HG03432 (cell line): ENCODE measurements around the gene PHF21B.

ENCODE experiments used
- ATAC-seq: cut with Tn5 transposase; IDR thresholded peaks from one replicate; pipeline ENCODE4 v1.9.1; 2021; ENCODE audit warnings: mild to moderate bottlenecking, moderate library complexity; ENCODE audit not compliant: unreplicated experiment

PHF21B gene

DNA sequence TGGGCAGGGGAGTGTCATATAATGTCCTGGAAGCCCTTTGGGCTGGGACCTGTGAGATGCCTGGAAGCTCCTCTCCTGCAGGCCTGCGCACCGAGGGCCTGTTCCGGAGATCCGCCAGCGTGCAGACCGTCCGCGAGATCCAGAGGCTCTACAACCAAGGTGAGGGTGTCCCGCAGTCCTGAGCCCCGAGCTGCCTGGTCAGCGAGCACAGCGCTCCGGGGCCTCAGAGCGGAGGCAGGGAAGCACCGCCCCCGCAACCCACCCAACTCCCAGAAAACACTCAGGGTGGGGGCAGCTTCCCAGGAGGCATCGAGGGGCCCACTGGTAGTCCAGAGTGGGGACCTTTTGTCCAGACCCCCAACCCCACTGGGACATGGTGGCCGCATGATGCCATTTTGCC lies 161.9 kb downstream of the PHF21B start:
- ATAC-seq, result no peak

DNA sequence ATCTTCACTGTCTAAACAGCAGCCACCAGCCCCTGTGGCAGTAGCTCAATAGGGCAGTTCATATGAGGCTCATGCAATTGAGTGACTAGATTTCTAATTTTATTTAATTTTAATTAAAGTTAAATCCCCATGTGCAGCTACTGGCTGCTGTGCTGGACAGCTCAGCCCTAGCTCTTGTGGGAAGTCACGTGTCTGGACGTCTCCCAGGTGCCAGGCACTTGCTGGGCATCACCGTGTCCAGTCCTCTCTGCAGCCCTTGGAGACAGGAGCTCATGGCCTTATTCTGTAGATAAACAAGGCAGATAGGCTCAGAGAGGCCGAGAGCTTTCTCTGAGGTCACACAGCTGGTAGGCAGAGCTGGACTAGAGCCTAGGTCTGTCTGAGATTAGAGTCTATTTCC lies 162.4 kb downstream of the PHF21B start:
- no peak for ATAC-seq

DNA sequence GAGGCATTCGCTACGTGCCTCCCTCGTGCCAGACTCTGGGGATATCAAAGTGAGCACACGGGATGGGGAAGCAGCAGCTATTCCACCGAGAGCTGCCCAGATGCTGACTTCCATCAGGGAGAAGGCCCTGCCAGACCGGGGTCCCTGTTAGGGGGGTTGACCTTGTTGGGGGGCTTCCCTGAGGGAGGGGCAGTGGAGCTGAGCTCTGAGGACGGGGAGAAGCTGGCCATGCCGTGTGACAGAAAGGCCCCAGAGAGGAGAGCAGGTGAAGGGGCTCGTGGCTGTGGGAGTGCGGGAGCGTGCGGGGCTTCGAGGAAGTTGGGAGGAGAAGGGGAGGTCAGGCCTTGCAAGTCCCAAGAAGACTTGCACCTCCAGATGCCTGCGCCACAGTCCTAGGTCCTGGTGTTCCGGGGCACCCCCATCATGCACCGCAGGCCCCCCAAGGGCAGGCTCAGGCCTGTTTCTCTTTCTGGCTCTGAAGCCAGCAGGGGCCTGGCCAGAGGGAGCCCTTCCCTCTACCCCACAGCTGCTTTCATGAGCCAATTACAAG lies 163.0 kb downstream of the PHF21B start:
- no peak for ATAC-seq

DNA sequence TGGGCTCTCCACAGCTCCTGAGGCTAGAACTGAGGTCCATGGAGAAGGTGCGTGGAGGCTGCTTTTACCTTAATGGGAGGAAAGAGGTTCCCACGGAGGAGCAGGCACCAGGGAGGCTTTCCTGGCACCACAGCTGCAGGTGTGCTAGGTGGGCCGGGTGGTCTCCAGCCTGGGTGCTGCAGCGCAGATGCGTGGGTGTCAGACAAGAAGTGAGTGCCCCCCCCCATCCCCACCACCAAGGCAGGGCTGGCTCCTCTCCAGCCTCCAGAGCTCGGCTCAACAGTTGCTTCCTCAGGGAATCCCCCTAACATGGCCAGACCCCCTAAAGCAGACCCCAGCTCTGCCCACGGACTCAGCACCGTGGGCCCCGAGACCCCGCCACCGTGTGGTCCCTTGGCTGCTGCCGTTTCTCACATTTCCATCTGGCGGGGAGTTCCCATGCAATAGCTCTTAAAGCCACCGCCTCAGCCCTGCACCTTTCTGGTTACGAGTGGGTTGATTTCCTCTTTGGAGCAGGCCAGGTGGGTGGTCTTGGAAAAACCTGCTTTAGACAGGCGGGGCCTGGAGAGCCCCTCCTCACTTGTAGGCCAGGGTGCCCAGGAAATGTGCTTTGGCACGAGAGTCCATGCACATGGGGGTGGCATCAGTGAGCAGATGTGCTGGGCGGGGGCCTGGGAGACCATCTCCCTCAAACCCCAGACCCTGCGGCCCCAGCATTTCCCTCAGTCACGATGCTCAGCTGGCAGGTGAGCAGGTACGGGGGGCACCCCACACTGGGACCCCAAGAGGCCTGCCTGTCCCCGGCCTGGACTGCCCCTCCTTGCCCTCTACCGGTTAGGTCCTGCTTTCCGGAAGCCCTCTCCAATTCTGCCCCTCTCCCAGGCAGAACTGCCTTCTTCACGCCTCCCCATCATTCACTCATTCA lies 163.7 kb downstream of the PHF21B start:
- ATAC-seq, result no peak

DNA sequence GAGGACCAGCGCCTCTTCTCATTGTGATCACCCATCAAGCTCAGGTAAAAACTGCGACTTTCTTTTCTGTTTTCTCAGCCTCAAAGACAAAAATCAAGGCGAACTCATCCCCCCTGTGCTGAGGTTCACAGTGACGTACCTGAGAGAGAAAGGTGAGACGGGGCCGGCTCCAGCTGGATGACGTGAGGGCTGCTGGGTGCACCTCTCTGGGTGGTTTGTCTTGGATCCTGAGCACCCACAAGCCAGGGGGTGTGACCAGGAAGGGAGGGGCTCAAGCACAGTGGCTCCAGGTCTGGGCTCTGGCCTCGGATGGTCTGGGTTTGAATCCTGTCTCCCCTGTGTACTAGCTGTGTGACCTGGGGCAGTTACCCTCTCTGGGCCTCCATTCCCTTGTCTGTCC lies 164.6 kb downstream of the PHF21B start:
- no peak for ATAC-seq

DNA sequence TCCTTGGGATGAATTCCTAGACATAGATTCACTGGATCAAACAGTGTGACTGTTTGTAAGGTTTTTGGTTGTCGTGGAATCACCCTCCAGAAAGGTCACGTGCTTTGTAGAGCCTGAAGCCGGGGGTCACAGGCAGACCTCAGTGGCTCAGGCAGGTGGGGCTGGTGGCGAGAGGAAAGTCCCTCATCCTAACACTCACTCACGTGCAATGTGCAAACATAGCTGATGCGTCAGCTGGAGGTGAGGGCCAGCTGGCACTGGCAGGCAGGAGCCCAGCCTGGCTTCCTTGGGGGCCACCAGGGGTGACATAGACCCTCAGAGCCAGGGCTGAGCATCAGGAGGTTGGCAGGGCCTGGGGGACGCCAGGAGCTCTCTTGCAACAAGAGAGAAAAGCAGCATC lies 167.4 kb downstream of the PHF21B start:
- ATAC-seq, result no peak

DNA sequence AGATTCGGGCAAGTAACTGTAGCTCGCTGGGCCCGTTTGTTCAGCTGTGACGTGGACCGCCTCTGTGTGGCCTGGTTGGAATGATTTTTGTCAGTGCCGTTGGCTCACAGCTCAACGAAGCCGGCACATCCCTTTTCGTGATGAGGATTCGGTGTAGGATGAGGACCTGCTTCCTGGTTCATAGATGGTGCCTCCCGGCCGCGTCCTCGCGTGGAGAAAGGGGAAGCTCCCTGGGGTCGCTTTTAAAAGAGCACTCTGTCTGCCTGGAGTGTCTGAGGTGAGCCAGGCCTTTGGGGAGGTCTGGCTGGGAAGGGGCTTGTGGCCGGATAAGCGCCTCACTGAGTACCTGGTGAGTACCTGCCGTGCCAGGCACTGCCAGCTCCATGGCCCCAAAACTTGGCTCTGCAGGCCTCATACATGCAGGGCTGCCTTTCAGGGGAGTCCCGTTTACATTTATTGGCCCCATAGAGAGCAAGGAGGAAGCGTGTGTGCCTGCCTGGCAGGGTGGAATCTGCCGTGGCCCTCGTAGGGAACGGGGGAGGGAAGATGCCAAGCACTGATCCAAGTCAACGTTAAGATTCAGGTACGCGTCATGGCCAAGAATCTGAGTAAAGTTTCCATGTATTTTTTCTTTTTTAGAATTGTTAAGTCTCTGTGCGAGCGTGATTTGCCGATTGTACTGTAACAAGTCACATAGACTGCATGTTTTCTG lies 169.0 kb downstream of the PHF21B start:
- no peak for ATAC-seq

DNA sequence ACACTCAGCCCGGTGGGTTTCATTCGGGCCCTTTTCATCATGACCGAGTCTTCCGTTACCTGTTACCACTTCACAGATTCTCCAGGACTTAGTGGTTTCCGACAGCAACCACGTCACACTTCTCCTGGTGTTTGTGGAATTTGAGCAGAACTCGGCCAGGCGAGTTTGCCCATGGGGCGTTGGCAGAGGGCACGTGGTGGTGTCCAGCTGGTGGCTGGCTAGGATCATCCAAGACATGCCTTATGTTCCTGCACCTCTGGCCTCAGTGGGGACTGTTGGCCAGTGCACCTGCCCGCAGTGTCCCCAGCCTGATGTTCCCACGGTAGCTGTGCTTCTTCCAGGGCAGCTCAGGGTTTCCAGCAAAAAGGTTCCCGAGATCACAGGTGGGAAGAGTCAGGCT lies 170.1 kb downstream of the PHF21B start:
- ATAC-seq, result no peak

DNA sequence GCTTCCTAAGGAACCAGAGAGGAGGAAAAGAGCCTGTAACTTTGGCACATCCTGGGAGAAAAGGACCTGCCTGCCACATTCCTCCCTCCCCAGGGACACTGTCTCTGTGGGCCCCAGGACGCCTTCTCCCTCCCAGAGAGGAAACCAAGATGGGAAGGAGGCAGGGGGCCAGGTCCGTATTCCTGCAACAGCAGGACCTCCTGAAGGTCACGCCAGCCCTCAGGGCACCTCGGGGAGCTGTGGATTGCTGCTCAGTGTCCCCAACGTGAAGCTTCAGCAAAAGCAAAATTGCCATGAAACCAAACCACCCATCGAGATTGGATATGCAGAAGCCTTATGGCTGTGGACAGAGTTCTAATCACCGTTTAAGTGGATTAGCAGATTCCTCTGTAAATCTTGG lies 170.7 kb downstream of the PHF21B start:
- no peak for ATAC-seq

DNA sequence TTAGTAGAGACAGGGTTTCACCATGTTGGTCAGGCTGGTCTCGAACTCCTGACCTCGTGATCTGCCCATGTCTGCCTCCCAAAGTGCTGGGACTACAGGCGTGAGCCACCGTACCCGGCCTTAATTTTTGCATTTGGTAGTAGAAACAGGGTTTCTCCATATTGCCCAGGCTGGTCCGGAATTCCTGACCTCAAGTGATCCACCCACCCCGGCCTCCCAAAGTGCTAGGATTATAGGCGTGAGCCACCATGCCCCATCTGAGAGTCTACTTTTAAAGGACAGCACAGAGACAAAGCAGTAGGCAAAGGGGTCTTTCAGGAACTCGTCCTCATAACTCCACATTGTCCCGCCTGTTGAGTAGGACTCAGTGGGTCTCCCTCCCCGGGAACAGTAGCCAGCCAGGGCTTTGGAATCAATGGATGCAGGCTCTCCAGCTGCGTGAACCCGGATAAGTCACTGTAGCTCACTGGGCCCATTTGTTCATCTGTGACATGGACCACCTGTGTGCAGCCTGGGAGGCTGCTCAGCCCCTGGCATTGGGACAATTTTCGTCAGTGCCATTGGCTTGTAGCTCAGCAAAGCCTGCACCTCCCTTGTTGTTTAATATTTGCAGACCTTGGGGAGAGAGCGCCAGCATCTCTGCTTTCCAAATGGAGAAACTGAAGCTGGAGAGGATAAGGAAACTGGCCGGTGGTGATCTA lies 171.3 kb downstream of the PHF21B start:
- ATAC-seq, result no peak

DNA sequence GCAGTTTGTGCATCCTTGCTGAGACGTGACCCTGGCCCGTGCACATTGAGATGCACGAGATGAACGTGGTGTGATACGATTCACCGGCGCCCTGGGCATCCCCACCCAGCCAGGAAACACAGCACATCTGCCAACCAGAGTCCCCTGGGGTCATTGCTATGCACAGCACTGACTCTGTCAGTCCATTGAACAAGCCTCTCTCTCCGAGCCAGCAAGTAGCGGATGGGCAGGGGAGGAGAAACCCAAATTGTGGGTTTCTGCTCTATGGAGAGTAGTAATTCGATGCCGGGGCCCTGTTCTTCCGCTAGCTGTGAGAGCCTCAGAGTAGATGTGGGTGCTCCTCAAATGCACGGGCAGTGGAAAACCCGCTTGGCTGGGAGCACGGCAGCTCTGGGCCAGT lies 172.3 kb downstream of the PHF21B start:
- no peak for ATAC-seq

DNA sequence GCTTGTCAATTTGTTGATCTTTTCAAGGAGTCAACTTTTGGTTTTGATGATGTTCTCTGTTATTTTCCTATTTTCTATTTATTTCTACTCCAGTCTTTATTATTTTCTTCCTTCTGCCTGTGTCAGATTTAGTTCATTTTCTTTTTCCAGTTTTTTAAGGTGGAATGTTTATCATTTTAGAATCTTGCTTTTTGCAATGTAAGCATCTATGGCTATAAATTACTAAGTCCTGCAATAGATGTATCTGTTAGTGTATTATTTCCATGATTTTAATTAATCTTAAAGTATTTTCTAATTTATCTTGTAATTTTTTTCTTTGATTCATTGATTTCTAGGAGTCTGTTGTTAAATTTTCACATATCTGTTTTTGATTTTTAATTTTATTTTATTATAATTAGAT lies 175.7 kb downstream of the PHF21B start:
- no peak for ATAC-seq

DNA sequence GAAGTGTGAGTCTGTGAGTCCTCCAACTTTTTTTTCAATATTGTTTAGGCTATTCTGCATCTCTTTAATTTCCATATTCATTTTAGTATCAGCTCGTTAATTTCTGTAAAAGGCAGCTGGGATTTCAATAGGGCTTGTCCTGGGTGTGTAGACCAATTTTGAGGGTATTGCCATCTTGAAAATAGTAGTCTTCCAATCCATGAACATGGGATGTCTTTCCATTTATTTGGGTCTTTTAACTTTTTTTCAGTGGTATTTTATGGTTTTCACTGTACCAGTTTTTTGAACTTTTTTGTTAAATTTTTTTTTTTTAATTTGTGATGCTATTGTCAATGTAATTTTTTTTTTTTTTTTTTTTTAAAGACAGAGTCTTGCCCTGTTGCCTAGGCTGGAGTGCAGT lies 177.9 kb downstream of the PHF21B start:
- no peak for ATAC-seq
